Raji (cell line): ENCODE results near the gene CACNA1A.

ENCODE experiments used
- POLR2A ChIP-seq: IDR thresholded peaks from 2 replicates; pipeline ENCODE4 v1.6.1; 2011; ENCODE audit warnings: low read depth, low read length, control low read depth; ENCODE audit not compliant: insufficient read depth

The CACNA1A gene

DNA sequence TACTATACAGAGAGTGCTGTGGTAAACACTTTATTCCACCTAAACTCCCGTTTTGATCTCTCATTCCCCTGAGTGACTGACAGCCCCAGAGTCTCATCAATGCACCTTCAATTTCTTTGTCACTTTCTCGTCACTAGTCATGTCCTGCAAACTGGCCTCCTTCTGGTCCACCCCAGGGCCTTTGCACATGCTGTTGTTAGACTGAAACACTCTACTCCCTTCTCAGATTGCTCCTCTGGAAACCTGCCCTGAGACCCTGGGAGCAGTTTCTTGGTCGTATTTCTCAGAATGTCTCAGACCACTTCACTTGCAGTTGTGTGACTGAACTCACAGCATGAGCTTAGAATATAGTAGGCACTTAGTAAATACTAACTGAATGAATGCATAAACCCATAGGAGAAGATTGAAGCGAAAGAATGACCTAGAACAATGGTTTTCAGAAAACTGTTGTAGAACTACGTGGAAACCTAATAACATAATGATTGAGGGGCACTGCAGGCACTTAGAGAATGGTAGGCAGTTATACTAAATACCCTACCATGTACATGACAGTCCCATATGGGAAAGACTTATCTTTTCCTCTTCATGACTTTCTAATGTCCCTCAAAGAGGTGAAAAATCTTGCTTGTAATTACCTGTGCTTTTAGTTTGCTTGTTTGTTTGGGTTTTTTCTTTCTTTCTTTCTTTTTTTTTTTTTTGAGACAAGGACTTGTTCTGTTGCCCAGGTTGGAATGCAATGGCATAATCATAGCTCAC lies 211.3 kb downstream of the CACNA1A start:
- TF ChIP-seq POLR2A, result no peak

DNA sequence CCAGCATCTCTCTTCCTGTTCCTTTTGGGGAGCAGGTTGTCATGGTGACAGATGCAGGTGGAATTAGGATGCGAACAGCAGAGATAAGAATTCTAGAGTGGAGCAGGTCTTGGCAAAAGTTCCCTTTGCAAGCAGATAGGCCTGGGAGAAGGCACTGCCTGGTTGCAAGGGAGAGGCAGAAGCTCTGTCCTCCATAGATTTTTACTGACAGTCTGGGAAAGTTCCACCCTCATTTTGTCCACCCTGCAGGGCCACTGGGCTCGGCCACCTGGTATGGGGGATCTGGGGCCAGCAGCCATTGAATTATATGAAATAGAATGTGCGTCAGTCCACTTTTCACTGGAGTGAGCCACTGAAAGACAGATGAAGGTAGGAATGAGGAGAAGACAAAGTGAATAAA lies 214.4 kb downstream of the CACNA1A start:
- no peak for TF ChIP-seq POLR2A

DNA sequence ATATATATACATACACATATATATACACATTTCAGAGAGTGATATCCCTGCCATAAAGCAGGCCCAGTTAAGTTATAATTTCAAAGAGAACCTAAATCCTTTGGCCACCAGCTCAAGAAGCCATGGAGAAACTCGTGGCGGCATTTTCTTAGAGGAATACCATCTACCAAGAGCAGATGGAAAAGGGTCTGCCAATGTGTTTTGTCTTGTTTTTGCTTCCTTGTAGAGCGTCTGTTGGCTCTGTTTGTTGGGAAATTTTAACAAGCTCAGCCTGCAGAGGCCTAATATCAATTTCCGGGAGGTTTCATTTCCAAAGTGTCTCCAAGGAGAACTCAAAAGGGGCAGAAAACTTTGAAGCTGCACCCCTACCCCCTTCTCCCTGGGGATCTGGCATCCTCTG lies 215.5 kb downstream of the CACNA1A start:
- no peak for TF ChIP-seq POLR2A

DNA sequence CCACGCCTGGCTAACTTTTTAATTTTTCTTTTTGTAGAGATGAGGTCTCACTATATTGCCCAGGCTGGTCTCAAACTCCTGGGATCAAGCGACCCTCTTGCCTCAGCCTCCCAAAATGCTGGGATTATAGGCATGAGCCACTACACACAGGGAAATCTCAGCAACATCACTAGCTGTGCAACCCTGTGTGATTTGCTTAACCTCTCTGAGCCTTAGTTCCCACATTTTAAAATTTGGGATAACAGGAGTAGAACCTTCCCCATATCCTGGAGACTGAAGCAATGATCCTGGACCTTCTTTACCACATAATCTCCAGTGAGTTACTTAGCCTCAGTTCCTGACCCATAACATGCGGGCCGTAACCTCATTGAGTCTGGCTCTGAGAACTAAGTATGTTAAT lies 217.0 kb downstream of the CACNA1A start:
- TF ChIP-seq POLR2A, result no peak

DNA sequence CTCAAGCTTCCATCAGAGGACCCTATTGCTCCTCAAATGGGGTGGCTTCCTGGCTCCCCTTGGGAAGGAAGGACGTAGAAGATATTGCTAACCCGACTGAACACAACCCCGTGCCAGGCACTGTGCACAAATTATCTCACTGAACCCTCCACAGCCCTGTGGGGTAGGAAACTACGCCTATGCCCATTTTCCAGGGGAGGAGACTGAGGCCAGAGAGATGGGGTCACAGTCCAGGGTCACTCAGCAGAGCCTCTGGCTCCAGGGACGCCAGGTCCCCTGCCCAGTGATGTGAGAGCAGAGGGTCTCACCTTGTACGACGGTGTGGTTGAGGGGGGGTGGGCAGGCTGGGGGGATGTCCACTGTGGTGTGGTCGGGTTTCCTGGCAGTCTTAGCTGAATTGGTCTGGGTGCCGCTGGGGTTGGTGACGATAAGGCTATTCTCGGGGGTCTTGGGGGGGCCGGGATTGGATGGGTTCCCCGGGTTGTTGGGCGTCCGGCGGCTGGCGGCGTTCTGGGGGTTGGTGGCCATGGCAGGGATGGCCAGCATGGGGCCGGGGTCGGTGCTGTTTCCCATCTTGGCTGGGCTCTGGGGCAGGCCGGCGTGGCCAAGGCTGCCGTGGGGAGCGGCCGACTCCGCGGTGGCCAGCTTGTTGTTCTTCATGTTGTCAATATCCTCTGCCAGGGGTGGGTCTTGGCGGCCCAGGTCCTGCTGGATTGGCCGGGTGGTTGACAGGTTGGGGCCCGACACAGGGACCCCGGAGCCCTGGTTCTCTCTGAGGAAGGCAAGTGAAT lies 219.9 kb downstream of the CACNA1A start:
- no peak for TF ChIP-seq POLR2A

DNA sequence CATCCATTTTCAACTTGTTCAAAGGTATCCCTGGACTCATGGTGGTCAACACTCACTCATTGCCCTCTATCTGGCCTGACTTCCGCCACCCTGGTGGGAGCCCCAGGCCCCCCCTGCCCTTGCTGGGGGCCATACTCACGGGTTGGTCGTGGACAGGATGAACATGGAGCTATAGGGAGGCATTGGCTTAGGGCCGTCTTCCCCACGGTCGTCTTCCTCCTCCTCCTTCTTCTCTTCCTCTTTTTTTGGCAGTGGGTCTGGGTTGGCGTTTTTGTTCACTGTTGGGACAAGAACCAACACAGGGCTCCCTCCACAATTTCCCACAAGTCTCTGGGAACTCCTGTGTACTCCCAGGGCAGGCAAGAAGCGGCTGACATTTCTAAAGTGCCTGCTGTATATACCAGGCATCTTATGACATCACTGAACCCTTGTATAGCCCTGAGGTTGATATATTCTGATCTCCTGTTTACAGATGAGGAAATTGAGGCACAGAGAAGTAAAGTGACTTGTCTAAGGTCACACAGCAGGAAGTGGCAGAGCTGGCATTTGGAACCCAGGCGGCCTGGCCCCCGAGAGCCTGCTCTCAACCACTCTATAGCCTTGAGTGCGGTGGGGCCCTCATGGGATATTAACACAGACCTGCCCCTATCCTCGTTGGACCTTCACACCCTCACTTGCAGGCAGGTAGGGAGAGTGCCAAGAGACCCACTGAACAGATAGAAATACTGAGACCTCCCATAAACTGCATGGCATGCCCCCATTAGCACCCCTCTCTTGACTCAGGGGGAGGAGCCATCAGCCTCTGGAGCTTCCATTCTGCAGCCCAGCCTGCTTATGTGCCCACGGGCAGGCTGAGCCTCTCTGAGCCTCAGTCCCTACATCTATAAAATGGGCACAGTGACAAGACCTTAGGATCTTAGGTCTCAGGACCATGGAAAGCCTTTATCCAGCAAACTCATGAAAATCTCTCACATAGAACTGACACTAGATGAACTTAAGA lies 221.1 kb downstream of the CACNA1A start:
- no peak for TF ChIP-seq POLR2A

GRCh38 chr19:13283871-13284270 lies 222.4 kb downstream of the CACNA1A start:
- TF ChIP-seq POLR2A, result no peak

DNA sequence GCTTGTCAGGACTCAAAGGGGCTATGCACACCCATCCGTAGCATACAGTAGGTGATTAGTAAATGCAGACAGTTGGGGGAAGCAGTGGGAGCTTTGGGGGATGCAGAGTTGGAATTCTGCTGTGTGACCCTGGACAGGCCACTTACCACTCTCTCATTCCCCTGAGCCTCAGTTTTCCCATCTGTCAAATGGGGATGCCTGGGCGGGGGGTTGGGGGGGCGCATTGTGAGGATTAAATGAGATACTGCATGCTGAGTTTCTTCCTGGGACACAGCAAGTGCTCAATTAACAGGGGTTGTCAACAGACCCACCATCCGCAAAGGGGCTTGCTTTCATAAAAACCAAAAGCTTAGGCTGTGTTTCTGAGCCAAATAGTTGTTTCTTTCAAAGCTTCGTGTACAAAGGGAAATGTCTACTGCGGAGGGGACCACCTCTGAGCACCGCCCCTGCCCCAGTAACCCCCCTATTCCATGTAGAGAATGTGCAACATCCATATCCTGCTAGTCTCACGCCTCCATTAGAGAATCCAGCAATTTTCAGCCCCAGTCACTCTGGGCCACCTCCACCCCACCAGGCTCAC lies 223.7 kb downstream of the CACNA1A start:
- no peak for TF ChIP-seq POLR2A

- no peak for TF ChIP-seq POLR2A
Observed at GRCh38 chr19:13281567-13282291, 224.6 kb downstream of the CACNA1A start.

DNA sequence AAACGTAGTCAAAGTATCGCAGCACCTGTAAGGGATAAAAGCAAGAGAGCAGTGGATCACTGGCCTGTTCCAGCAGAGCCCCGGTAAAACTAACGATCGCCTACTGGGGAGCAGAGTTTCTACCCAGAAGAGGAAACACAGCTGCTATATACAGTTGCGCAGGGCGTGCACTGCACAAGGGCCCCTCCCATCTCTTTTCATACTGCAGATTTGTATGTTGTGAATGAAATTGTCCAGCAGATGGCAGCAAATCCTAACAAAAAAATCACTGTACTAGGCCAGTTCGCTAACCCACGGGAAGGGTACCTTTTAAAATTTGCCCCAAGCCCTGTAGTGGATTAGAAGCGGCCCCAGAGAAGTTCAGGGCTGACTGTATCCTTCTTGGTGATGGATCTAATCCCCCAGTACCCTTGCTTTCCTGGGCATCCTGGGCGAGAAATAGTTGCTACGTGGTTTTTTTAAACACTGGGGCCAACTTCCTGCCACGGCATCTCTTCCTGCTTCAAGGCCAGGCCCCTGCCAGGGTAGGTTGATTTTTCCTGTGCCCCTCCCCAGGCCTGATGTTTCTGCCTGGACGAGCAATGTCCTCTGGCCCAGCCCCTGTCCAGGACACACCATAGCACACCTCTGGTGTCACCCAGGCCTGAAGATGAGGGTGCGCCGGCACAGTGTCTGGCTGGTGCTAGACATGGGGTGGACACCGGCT lies 229.0 kb downstream of the CACNA1A start:
- no peak for TF ChIP-seq POLR2A

DNA sequence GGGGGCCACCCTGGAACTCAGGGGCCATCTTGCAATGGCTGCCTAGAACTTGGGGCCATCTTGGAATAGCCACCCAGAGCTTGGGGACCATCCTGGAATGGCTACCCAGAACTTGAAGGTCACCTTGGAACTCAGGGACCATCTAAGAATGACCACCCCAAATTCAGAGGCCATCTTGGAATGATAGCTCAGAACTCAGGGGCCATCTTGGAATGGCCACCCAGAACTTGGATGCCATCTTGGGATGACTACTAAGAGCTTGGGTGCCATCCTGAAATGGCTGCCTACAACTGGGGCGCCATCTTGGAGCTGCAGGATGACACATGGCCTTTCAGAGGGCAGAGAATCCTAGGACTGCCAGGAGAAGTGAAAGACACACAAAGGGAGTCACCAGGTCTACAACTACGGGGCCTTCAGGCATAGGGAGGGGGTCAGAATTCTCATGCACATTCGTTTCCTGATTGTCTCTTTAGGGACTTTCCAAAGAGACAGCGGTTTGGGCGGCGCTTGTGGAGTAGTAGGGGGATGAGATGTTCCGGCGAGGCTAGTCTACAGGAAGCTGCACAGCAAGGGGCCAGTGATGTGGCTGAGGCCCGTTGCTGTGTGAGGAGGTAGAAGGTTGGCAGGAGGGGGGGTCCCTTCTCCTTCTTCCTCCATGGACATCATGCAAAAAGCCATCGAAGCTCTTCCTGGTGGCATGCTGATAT lies 231.1 kb downstream of the CACNA1A start:
- TF ChIP-seq POLR2A, result no peak

DNA sequence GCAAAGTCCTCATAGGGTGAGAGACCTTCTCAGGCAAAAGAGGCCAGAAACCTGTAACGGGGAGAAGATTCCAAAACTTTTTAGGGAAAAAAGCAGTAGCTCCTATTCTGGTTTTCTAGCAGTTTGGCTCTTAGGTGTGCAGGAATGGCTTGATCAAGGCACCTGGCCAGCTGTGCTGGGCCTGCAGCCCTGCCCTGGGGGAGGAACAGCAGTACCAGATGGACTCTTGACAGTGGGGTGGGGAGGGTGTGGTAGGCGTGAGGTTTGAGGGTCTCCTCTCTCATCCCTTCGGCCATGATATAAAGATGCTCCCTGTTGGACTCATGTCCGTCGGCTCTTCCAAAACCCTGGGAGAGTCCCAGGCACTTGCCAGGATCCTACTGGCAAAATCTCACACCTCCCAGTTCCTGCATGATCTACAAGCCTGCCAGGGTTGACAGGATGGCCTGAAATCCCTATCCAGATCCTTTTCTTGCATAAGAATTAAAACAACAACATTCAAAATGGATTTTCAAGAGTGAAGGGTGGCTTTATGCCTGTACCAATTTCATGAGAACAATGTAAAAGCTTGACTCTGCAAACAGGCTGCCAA lies 235.7 kb downstream of the CACNA1A start:
- no peak for TF ChIP-seq POLR2A

DNA sequence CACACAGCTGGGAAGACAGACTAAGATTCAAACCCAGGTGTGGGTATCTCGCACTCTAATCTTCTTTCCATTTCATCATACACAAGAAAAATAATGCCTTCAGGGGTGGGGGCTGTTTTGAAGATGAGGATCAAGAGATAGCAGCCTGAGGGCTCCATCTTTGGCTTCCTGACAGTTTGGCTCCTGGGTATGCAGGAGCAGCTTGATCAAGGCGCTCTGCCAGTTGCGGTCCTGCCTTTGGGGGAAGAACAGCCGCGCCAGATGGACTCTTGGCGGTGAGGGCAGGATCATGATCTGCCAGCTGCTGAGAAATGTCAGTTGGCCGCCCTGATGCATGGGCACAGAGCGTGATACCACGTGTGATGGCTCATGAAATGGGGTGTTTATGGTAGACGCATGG lies 236.9 kb downstream of the CACNA1A start:
- TF ChIP-seq POLR2A, result no peak

DNA sequence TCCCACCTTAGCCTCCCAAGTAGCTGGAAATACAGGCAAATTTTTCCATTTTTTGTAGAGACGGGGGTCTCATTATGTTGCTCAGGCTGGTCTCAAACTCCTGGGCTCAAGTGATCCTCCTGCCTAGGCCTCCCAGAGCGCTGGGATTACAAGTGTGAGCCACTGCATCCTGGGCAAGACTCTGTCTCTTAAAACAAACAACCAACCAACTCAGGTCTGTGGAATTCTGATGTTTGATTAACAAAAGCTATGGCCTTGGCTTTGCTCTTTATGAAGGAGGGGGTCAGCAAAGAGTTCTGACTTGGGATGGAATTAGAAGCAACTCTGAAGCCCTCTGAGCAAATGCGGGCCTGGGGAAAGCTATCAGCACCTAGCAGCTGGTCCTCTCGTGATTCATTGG lies 238.4 kb downstream of the CACNA1A start:
- TF ChIP-seq POLR2A, result no peak
